GM11168 (cell line): ENCODE data around the gene FLRT1.

Source experiments
- in situ Hi-C: fragments of 300-500 bp; cut with MboI; formaldehyde crosslinking; loops from one replicate; pipeline ENCODE4 v1.12.0; 2022; ENCODE audit warnings: low sequenced_read_pairs; ENCODE audit not compliant: unreplicated experiment

FLRT1 gene

GRCh38 chr11:64084146-64084950 lies 48.6 kb downstream of the FLRT1 start:
- in situ Hi-C loops, result no loop called here

GRCh38 chr11:64084951-64085710 lies 49.4 kb downstream of the FLRT1 start:
- in situ Hi-C loops, result no loop called here
